Gastroesophageal sphincter (tissue), 4 donors: ENCODE measurements around the gene CCDC40. TPM values are rescaled to one million over a fixed set of nuclear protein-coding genes. Genes with fewer than 3 reads are reported as not detected.

Experiments used
- ATAC-seq: fragments of 150-250 bp; one replicate; pipeline ENCODE4 v1.9.1; 2016; ENCODE audit warnings: mild to moderate bottlenecking, moderate library complexity
- H3K27ac ChIP-seq, 4 donors: fragments of 200-600 bp; sonication (generic) in 3 of 4; 1 replicate in 3 of 4; 2 replicates in 1 of 4; pipeline ENCODE4 v1.5.1; 2016 to 2019
- H3K27me3 ChIP-seq: fragments of 200-600 bp; sonication (generic); one replicate; pipeline ENCODE4 v1.5.1; 2019
- H3K36me3 ChIP-seq, 2 donors: fragments of 200-600 bp; sonication (generic); one replicate each; pipeline ENCODE4 v1.5.1; 2019; ENCODE audit warnings: control low read depth in 1 of 2
- H3K4me1 ChIP-seq, 3 donors: fragments of 200-600 bp; sonication (generic); 1 replicate in 2 of 3; 2 replicates in 1 of 3; pipeline ENCODE4 v1.5.1; 2016 to 2019; ENCODE audit warnings: control low read depth in 2 of 3
- H3K4me3 ChIP-seq, 2 donors: fragments of 200-600 bp; sonication (generic); one replicate each; pipeline ENCODE4 v1.5.1; 2019; ENCODE audit warnings: mild to moderate bottlenecking in 1 of 2, moderate library complexity in 1 of 2
- H3K9me3 ChIP-seq, 3 donors: fragments of 200-600 bp; sonication (generic); one replicate each; pipeline ENCODE4 v1.5.1; 2017 to 2019; ENCODE audit warnings: control low read depth in 2 of 3
- CTCF ChIP-seq, 4 experiments: fragments of 200-600 bp in 2 of 4; fragments of 450-650 bp in 2 of 4; sonication (generic) in 1 of 4; IDR thresholded peaks; one replicate each; pipeline ENCODE4 v1.5.1; 2017 to 2019; ENCODE audit warnings: antibody characterized with exemption in 4 of 4, mild to moderate bottlenecking in 2 of 4, moderate library complexity in 2 of 4
- EP300 ChIP-seq: sonication (generic); formaldehyde crosslinking; IDR thresholded peaks from one replicate; pipeline ENCODE4 v1.6.1; 2017; ENCODE audit warnings: antibody characterized with exemption, mild to moderate bottlenecking
- POLR2A ChIP-seq, 2 donors: fragments of 450-650 bp; IDR thresholded peaks; one replicate each; pipeline ENCODE4 v1.6.1; 2017; ENCODE audit warnings: antibody characterized with exemption in 2 of 2, mild to moderate bottlenecking in 2 of 2, moderate library complexity in 1 of 2
- POLR2AphosphoS5 ChIP-seq: sonication (generic); formaldehyde crosslinking; IDR thresholded peaks from one replicate; pipeline ENCODE4 v1.6.1; 2017; ENCODE audit warnings: antibody characterized with exemption
- WGBS, 2 donors: methylation state at CpG; one replicate each; pipeline ENCODE4 v1.1.5; 2018; ENCODE audit warnings: low coverage in 1 of 2; 5-methylcytosine and 5-hydroxymethylcytosine counted together
- total RNA-seq, 4 donors: library from RNA; depleted of rRNA; stranded (reverse); fragments of >200 nt; gene quantifications; one replicate each; pipeline ENCODE4 v1.1.0, GENCODE V29; 2016

CCDC40 gene
- total RNA-seq, 4 donors from 2014 or later, result 4.3 to 17.3 (median 5.5) TPM

- Histone ChIP-seq H3K9me3 (no peaks in the 10 kb centered on the region), H3K4me1 (peaks cover 0 to 6% (median 0%) of the 10 kb centered on the region in 3 donors), H3K27me3 (no peaks in the 10 kb centered on the region), H3K27ac (no peak overlapping the region), H3K36me3 (peaks cover 0 to 71% of the 10 kb centered on the region in 2 donors), H3K4me3 (no peak overlapping the region)
- TF ChIP-seq EP300, result no peak
- TF ChIP-seq POLR2A (IDR thresholded peaks at IDR 0.05), result no peak
- no peak for TF ChIP-seq POLR2AphosphoS5
- TF ChIP-seq CTCF (IDR thresholded peaks at IDR 0.05), result no peak
- 76% methylated on average over 3 of the region's 40 CpGs; no CpG with 5 or more reads in 1 of the 2 donors for WGBS, 2 donors
- no peak for ATAC-seq
Observed at GRCh38 chr17:80108036-80108971, 71.9 kb downstream of the CCDC40 start.

DNA sequence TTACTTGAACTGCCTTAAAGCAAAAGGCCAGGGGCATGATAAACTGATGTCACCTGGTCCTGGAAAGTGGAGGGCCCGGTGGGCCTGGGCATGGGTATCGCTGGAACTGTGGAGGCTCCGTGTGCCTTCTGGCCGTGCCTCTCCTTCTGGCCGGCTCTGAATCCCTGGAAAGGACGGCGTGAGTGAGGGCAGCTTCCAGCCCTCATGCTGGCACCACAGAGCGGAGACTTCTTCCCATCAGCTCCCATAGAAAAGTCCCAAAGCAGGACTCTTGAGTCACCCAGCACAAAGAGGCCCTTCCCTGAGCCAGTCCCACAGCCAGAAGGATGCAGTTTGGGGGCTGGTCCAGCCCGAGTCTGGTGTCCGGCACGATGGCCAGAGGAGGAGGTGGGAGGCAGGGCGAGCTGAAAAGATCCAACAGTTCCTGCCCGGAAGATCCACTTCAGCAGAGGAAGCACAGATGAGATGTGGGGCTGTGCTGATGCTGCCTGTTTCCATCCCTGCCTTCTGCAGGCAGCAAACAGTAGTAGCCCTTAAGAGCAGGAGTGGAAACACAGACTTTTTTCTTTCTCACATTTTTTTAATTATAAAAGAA lies 72.7 kb downstream of the CCDC40 start:
- Histone ChIP-seq H3K27me3 (no peaks in the 10 kb centered on the region), H3K36me3 (peaks cover 0 to 72% of the 10 kb centered on the region in 2 donors), H3K4me3 (no peak overlapping the region), H3K27ac (no peak overlapping the region), H3K4me1 (peaks cover 0 to 5% (median 0%) of the 10 kb centered on the region in 3 donors), H3K9me3 (no peaks in the 10 kb centered on the region)
- TF ChIP-seq EP300 (no peak), POLR2A (IDR thresholded peaks at IDR 0.05) (no peak), CTCF (IDR thresholded peaks at IDR 0.05) (no peak), POLR2AphosphoS5 (no peak)
- WGBS, 2 donors, result 100% methylated on average over 1 of the region's 13 CpGs; no CpG with 5 or more reads in 1 of the 2 donors
- ATAC-seq, result no peak

- TF ChIP-seq CTCF (IDR thresholded peaks at IDR 0.05), result no peak
- peaks cover 0 to 72% of the 10 kb centered on the region in 2 donors for H3K36me3 ChIP-seq
- no peaks in the 10 kb centered on the region for H3K9me3 ChIP-seq
- H3K27ac ChIP-seq, result no peak overlapping the region
- peaks cover 0 to 5% (median 0%) of the 10 kb centered on the region in 3 donors for H3K4me1 ChIP-seq
- H3K4me3 ChIP-seq, result no peak overlapping the region
- no peaks in the 10 kb centered on the region for H3K27me3 ChIP-seq
- WGBS, 2 donors, result 78 to 86% methylated on average over 13 to 14 of the region's 30 CpGs
- ATAC-seq, result no peak
Observed at GRCh38 chr17:80109713-80110446, 73.4 kb downstream of the CCDC40 start.

DNA sequence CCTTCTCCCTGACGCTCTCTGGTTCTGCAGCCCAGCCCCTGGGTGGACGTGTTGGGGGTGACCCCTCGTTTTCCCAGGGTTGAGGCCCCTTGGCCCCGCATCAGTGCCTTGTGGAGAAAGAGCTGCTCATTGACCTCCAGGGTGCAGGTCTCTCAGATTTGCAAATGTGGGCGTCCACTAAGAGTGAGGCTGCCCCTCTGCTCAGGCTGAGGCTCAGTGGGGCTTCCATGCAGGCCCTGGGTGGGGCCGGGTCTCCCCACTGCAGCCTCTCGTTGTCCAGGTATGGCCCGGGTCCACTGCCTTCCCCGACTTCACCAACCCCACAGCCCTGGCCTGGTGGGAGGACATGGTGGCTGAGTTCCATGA lies 74.0 kb downstream of the CCDC40 start:
- H3K27ac ChIP-seq, result no peak overlapping the region
- peaks cover 0 to 5% (median 0%) of the 10 kb centered on the region in 3 donors for H3K4me1 ChIP-seq
- H3K4me3 ChIP-seq, result no peak overlapping the region
- no peaks in the 10 kb centered on the region for H3K27me3 ChIP-seq
- TF ChIP-seq POLR2A (IDR thresholded peaks at IDR 0.05) (no peak), EP300 (no peak), POLR2AphosphoS5 (no peak), CTCF (IDR thresholded peaks at IDR 0.05) (no peak)
- WGBS, 2 donors, result no CpG with 5 or more reads among the region's 9 CpGs
- H3K36me3 ChIP-seq, result peaks cover 0 to 72% of the 10 kb centered on the region in 2 donors
- H3K9me3 ChIP-seq, result no peaks in the 10 kb centered on the region
- no peak for ATAC-seq
